Measurements from ENCODE around the gene CDK5.

The CDK5 gene

DNA sequence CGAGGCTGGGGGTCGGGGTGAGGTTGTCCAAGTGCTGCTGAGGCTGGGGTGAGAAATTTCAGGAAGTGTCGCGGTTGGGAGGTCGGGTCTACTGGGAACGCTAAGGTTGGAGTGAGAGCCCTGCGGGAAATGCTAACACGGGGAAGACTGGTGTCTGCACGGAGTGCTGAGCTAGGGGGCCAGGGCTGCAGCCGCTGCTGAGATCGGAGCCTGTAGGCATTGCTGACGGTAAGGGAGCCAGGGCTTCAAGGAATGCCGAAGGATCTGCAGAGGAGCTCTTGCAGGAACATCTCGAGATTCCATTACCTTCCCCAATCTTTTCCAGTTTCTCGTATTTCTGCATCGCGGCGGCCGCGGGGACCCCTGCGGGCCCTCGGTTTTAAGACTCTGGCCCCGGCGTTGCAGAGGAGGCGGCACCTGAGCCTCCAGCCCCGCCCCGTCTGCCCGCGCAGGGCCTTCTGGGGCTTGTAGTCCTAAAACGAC is at the start of gene CDK5:
CDK5 (minus strand) TSS at position 392 of the 483 bp plus-strand sequence; CDS start at position 343, 49 bp downstream.
- peak within 1 kb of the TSS; percentile 86 for H3K4me3 ChIP-seq (ENCODE audit: insufficient read depth, low read length, poor library complexity, severe bottlenecking)
- H3K4me2 ChIP-seq (ENCODE audit: low read depth, low read length, poor library complexity, severe bottlenecking): peak within 1 kb of the TSS; percentile 84
- no peaks in the 10 kb centered on the region for H3K36me3 ChIP-seq (ENCODE audit: low read length)
- H3K9me3 ChIP-seq (ENCODE audit: insufficient read depth, low read length): no peaks in the 10 kb centered on the region
- peak within 1 kb of the TSS; percentile 81 for H2AFZ ChIP-seq (ENCODE audit: low read depth, low read length, severe bottlenecking)
- H3K79me2 ChIP-seq (ENCODE audit: insufficient read depth, low read length): peaks cover 25% of the 10 kb centered on the region
- H3K9ac ChIP-seq (ENCODE audit: low read length): peak within 1 kb of the TSS; percentile 77
- no peaks in the 10 kb centered on the region for H4K20me1 ChIP-seq (ENCODE audit: low read depth, low read length)
- no peak for TF ChIP-seq EZH2phosphoT487 (conservative IDR thresholded peaks at IDR 0.05; ENCODE audit: low read length)
- TF ChIP-seq CTCF (IDR thresholded peaks at IDR 0.05; ENCODE audit: insufficient read depth, low read length, poor library complexity, severe bottlenecking): no peak
- peaks cover 8% of the 10 kb centered on the region for H3F3A ChIP-seq (ENCODE audit: insufficient read depth)
- peak within 1 kb of the TSS; percentile 82 for H3K27ac ChIP-seq (ENCODE audit: low read depth, low read length)
- no peaks in the 10 kb centered on the region for H3K27me3 ChIP-seq (ENCODE audit: low read length)
- no peaks in the 10 kb centered on the region for H3K9me2 ChIP-seq (replicated peaks; ENCODE audit: insufficient read depth, low read length)

DNA sequence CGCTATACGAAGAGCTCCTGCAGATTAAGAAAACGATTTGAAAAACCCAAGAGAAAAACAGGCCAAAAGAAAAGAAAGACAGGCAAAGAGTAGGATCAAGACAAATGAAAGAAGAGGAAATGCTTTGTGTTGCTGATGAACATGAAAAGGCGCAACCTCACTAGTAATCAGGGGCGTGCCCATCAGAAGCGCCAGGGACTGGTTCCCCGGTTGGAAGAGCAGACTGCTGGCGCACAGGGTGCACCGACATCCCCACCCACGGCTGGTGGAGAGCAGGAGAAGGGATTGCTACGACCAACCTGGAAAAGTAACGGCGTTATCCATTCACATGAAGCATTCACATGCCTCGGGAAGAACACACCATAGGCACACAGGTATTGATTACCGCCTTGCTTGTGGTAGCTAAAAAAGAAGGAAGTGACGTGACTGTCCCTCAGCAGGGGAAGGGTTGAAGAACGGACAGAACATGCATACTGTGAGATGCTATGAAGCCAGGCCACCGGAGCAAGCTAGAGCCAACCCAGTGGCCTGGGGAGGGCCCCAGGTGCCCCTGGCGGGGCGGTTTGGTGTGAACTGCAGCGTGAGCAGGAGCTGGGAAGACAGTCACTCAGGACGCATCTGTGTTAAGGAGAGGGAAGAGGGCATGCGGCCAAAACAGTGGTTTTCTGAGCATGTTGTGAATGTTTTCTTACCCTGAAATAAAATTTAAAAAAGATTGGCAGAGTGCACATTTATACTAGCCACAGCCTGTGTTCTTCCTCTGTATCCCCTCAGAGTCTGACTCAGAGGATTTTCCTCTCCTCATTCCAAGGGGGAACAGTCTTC is 46.9 kb upstream of the CDK5 start:
- H3K9me3 ChIP-seq (ENCODE audit: insufficient read depth, low read length): no peaks in the 10 kb centered on the region
- H3K9me2 ChIP-seq (replicated peaks; ENCODE audit: insufficient read depth, low read length): no peaks in the 10 kb centered on the region
- H3K36me3 ChIP-seq (ENCODE audit: low read length): no peaks in the 10 kb centered on the region
- H3K4me3 ChIP-seq (ENCODE audit: insufficient read depth, low read length, poor library complexity, severe bottlenecking): no peak overlapping the region
- no peaks in the 10 kb centered on the region for H3K27me3 ChIP-seq (ENCODE audit: low read length)
- H3K79me2 ChIP-seq (ENCODE audit: insufficient read depth, low read length): no peaks in the 10 kb centered on the region
- no peak overlapping the region for H3K27ac ChIP-seq (ENCODE audit: low read depth, low read length)
- no peak overlapping the region for H2AFZ ChIP-seq (ENCODE audit: low read depth, low read length, severe bottlenecking)
- no peaks in the 10 kb centered on the region for H4K20me1 ChIP-seq (ENCODE audit: low read depth, low read length)
- no peaks in the 10 kb centered on the region for H3F3A ChIP-seq (ENCODE audit: insufficient read depth)
- no peak overlapping the region for H3K4me2 ChIP-seq (ENCODE audit: low read depth, low read length, poor library complexity, severe bottlenecking)
- no peak overlapping the region for H3K9ac ChIP-seq (ENCODE audit: low read length)
- no peak for TF ChIP-seq EZH2phosphoT487 (conservative IDR thresholded peaks at IDR 0.05; ENCODE audit: low read length)
- TF ChIP-seq CTCF (IDR thresholded peaks at IDR 0.05; ENCODE audit: insufficient read depth, low read length, poor library complexity, severe bottlenecking): no peak

- H4K20me1 ChIP-seq (ENCODE audit: low read depth, low read length): no peaks in the 10 kb centered on the region
- H3K79me2 ChIP-seq (ENCODE audit: insufficient read depth, low read length): no peaks in the 10 kb centered on the region
Measured at GRCh38 chr7:151103973-151104372, 46.3 kb upstream of the CDK5 start.

More at GRCh38 chr7:151103973-151104372, 46.3 kb upstream of the CDK5 start:
- H3K4me2 ChIP-seq (ENCODE audit: low read depth, low read length, poor library complexity, severe bottlenecking): no peak overlapping the region
- no peak overlapping the region for H3K9ac ChIP-seq (ENCODE audit: low read length)
- H3F3A ChIP-seq (ENCODE audit: insufficient read depth): no peaks in the 10 kb centered on the region
- no peaks in the 10 kb centered on the region for H3K27me3 ChIP-seq (ENCODE audit: low read length)
- H3K27ac ChIP-seq (ENCODE audit: low read depth, low read length): no peak overlapping the region
- H3K9me3 ChIP-seq (ENCODE audit: insufficient read depth, low read length): no peaks in the 10 kb centered on the region
- no peaks in the 10 kb centered on the region for H3K9me2 ChIP-seq (replicated peaks; ENCODE audit: insufficient read depth, low read length)
- H3K4me3 ChIP-seq (ENCODE audit: insufficient read depth, low read length, poor library complexity, severe bottlenecking): no peak overlapping the region
- H3K36me3 ChIP-seq (ENCODE audit: low read length): no peaks in the 10 kb centered on the region
- H2AFZ ChIP-seq (ENCODE audit: low read depth, low read length, severe bottlenecking): no peak overlapping the region
- no peak for TF ChIP-seq CTCF (IDR thresholded peaks at IDR 0.05; ENCODE audit: insufficient read depth, low read length, poor library complexity, severe bottlenecking)
